ENCODE measurements around the gene EPM2AIP1. TPM values are rescaled to one million over a fixed set of nuclear protein-coding genes. Genes with fewer than 3 reads are reported as not detected.
"Not testable (repeated sequence)": the region's sequence is repeated elsewhere in the genome, so short reads cannot be mapped to it uniquely, and the experiment has no call there.

EPM2AIP1 gene
- polyA plus RNA-seq, 12 donors: 24.4 to 44.4 (median 34.8) TPM; not detected in 1

DNA sequence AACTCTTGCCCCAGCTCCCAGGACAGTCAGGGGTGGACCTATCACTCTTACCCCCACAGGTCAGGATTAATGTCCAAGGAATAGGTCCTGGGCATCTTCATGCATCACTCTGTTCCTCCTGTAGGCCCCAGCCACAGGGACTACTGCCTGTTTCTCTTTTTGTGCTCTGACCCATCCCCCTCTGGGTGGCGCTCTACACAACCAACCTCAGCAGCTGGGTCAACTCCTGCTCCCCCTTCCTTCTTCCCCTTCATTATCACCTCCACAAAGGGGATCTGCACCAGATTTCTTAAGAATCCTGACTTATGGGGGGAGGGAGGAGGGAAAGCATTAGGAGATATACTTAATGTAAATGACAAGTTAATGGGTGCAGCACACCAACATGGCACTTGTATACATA lies 35.9 kb downstream of the EPM2AIP1 start:
- no peak for DNase-seq

DNA sequence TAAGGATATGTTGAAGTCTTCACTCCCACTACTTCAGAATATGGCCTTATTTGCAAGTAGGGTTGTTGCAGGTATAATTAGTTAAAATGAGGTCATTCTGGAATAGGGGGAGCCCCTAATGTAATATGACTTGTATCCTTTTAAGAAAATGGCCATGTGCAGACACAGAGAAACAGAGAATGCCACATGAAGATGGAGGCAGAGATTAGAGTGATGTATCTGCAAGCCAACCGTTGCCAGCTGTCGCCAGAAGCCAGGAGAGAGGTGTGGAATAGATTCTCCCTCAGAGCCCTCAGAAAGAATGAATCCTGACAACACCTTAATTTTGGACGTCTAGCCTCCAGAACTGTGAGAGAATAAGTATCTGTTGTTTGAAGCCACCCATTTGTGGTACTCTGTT lies 36.8 kb downstream of the EPM2AIP1 start:
- DNase-seq: no peak

DNA sequence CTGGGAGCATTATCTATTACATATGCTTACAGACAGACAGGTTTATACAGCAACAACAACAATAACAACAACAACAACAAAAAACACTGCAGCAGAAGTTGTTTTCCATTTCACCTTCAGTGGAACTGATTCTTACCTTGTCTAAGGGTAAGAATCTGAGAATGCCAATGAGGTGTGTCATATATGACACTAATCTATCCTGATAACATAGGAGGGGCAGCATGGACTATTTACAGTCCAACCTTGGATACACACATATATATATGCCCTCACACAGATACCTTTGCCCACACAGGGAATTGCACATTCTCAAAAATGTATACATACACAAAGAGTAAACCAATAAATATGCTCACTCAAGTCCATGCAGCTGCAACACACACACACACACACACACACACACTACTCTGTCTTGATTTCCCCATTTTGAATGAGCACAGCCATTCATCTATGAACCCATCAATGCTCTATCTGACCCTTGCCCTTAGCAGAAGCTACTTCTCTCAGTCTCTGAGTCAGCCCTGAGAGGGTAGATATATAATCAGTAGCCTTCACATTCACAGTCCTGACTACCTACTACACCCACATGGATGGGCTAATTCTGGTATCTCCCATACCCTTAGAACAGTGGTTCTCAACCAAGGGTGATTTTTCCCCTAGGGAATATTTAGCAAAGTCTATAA lies 38.3 kb downstream of the EPM2AIP1 start:
- no peak for DNase-seq

DNA sequence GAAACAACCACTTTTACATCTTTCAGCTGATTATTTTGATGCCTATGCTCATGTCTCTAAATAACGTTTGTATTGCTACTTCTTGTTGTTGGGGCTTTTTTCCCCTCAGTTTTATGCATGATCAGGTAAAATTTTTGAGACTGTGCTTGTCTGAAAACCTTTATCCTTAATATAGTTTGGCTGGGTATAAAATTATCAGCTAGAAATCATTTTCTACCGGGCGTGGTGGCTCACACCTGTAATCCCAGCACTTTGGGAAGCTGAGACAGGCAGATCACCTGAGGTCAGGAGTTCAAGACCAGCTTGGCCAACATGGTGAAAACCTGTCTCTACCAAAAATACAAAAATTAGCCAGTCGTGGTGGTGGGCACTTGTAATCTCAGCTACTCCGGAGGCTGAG lies 45.1 kb downstream of the EPM2AIP1 start:
- DNase-seq: not testable (repeated sequence)

DNA sequence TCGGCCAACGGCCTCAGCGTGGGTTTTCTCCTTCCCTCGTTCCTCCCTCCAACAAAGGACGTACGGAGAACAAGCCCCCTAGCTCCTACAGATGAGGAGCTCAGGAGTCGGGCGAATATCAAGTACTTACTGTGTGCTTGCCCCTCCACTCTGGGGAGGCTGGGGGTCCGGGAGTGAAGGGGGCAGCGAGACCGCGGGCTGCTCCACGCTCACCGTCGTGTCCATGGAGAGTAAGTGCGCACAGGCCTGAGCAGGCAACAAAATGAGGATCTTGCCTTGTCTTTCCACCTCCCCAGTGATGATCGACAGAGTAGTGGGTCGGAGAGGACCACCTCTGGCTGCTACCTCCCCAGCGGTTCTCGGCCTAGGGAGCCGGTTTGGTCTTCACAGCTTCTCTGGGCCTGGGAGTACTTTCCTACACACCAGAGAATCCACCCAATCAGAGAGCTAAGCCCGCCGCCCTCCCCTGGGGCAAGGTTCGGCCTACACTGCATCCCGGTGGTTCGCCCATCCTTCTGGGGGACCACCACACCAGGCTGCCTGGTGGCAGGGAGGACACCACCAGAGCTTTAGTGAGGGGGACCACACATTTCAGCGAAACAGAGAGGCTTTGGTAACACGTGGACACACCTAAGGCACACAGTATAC lies 47.5 kb downstream of the EPM2AIP1 start:
- no peak for DNase-seq

DNA sequence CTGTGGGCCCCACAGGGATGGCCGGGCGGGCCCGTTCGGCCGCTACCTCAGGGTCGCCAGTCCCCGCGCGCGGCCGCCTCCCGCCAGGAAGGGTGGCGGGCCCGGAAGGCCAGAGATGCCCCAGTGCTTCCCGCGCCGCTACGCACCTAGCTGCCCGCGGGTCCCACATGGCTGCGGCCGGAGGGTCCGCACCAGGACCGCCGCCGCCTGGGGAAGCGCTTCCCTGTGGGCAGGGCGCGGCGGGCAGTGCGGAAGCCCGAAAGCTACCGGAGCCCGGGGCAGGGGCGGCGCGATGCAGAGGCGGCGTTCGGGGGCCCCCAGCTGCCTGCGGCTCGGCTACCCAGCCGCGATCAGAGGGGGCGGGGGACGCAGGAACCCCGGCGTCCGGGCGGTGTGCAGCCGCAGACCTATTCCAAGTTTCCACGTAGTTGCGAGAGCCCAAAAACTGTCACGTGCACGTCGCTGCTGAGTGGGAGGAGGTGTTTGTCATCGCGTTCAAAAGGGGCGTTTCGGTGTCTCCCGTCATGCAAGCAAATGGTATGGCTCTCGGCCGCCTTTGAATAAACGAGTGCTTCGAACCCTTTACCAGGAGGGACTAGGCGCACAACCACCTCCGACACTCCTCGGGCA lies 48.2 kb downstream of the EPM2AIP1 start, which contains the start of gene TRANK1:
Gene TRANK1 (minus strand): TSS at position 414 of the 630 bp plus-strand sequence. CDS start 245 bp downstream, at position 169.
- DNase-seq: peak; percentile 80

DNA sequence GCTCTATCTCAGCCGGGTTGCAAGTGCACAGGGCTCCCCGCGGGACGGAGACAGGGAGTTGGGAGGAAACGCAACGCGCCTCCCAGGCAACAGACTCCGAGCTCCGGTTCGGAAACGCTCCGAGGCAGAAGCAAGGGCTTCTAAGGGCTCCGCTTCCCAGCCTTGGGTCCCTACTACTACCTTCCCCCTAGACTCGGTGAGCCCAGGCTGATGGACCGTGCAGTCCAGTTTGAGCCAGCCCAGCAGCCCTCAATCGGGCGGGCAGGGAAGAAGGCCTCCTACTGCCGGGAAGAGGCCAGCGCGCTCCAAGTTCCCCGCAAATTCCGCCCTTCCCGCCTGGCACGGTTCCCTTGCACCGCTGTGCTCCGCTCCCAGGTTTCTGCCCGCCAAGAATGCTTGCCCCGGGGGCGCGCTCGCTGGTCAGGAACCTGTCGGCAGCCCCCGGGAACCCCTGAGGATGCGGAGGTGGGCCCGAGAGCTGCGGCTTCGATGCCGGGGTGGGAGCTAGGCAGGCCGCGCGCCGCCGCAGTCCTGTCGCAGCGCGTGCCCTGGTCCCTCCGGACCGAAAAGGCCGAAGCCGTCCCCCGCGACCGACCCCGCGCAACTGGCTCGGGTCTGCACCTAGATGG lies 48.8 kb downstream of the EPM2AIP1 start:
- DNase-seq: peak; percentile 77

DNA sequence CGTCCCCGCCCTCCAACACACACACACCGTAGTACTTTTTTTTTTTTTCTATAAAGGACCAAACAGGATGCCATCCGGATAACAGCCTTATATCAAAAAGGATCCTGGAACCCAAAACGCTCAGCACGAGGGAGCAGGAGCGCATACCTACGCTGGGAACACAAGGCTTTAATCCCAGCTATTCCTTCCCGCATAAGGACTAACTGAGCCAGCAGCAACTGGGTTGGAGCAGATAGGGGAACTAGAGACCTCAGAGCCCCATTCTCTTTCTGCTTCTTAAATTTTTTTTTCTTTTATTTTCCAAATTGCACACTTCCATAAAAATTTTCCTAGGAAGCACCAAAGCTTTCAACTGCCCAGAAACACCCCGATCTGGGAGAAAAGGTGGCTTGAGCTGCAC lies 49.3 kb downstream of the EPM2AIP1 start:
- no peak for DNase-seq

DNA sequence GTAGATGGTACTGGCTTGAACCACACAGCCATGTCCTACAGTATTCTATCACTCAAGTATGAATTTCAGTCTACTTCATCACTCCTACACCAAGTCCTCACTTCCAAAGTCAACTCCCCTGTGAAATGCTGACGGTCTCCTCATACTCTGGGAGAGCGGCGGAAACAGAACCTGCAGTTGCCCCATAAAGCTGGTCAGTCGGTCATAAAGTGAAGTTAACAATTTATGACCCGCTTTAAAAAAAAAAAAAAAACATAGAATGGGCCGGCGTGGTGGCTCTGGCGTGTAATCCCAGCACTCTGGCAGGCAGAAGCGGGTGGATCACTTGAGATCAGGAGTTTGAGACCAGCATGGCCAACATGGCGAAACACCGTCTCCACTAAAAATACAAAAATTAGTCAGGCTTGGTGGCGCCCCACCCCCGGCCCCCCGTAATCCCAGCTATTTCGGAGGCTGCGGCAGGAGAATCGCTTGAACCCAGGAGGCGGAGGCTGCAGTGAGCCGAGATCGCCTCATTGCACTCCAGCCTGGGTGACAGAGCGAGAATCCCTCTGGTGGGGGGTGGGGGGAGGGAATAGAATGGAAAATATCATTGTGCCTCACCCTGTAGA lies 50.2 kb downstream of the EPM2AIP1 start:
- no peak for DNase-seq

DNA sequence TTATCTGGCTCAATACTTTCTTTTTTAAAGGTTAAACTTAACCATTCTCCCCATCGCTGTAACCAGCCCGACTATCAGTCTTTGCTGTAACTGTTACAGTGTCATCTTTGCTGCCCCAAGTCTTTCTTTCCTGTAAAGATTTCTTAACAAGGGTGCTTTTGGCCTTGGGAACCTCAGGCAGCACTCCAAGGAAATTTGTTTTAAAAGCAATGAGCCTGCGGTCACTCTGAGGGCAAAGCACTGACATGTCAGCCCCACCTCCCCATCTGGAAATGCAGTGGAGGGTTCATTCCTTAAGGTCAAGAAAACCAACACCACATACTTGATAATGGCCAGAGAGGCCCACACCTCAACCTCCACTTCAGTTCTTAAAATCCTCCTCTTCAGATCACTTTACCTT lies 51.3 kb downstream of the EPM2AIP1 start:
- no peak for DNase-seq

DNA sequence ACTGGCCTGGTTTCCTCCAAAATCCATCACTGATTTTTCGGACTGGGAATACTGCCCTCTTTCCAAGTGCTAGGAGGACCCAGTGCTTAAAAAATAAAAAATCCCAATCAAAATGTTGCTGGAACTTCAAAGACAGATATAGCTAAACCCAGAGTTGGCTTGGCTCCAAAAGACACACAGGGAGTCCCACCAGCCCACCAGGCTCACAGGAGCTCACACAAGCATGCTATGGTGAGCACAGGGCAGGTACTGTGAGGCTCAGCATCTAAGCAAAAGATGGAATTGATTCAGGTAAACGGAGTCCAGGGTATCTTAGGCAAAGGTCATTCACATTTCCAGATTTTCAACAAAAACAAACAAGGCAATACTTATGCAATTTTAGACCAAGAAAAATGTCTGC lies 51.8 kb downstream of the EPM2AIP1 start:
- DNase-seq: no peak

DNA sequence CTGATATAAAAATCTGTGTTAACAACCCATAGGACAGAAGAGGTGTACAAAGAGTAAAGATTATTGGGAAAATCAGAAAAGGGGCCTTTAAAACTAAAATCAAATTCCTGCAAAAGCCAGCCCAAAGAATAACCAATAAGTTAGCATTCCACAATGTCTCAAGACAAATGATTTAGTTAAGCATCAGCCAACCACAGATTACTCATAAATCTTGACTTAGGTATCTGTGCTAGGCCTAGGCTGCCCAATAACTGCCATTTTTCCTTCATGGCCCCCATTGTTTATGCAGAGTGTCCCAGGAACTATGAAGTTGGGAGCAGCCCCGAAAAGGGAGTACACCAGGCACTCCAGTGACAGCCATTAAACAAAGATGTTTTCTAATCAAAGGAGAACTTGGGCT lies 55.4 kb downstream of the EPM2AIP1 start:
- DNase-seq: no peak

Other genes starting within 250 kb of the EPM2AIP1 start
- gene DCLK3, start 228.6 kb downstream of the EPM2AIP1 start, polyA plus RNA-seq (ENCODE audit: insufficient read length in 12 of 12): 1 to 10 TPM in 11 of 12 donors, not detected in 1; 1.6 to 4.1 (median 2.2) TPM
- gene TRANK1, start 48.1 kb downstream of the EPM2AIP1 start, polyA plus RNA-seq (ENCODE audit: insufficient read length in 12 of 12): 10 to 100 TPM in 1 of 12 donors, 1 to 10 TPM in 10, not detected in 1; 4.0 to 19.3 (median 5.6) TPM
- gene MLH1, start 387 bp upstream of the EPM2AIP1 start, polyA plus RNA-seq (ENCODE audit: insufficient read length in 12 of 12): 10 to 100 TPM in 11 of 12 donors, not detected in 1; 33.5 to 59.2 (median 48.6) TPM
- 10 to 100 TPM in 11 of 12 donors, not detected in 1; 33.1 to 76.3 (median 45.3) TPM for gene LRRFIP2, start 181.5 kb upstream of the EPM2AIP1 start, polyA plus RNA-seq (ENCODE audit: insufficient read length in 12 of 12)

All from muscle of arm (tissue), 12 donors.